ENCODE data around the gene SDK1.

Gene SDK1

GRCh38 chr7:3981281-3981680 is 680.2 kb downstream of the SDK1 start:
- no peak for TF ChIP-seq CTCF (IDR thresholded peaks at IDR 0.05; ENCODE audit: low read depth, low read length, missing control alignments)
- no peak for DNase-seq (ENCODE audit: extremely low read depth, low read depth)
- H3K4me3 ChIP-seq (replicated peaks; ENCODE audit: low read depth, low read length): no peak overlapping the region

- no peak for TF ChIP-seq CTCF (IDR thresholded peaks at IDR 0.05; ENCODE audit: low read depth, low read length, missing control alignments)
These were observed 683.4 kb downstream of the SDK1 start for GRCh38 chr7:3984456-3984855.

GRCh38 chr7:3986927-3987326 is 685.9 kb downstream of the SDK1 start:
- no peak for DNase-seq (ENCODE audit: extremely low read depth, low read depth)
- no peak overlapping the region for H3K4me3 ChIP-seq (replicated peaks; ENCODE audit: low read depth, low read length)
- no peak for TF ChIP-seq CTCF (IDR thresholded peaks at IDR 0.05; ENCODE audit: low read depth, low read length, missing control alignments)

More at GRCh38 chr7:3984456-3984855, 683.4 kb downstream of the SDK1 start:
- no peak for DNase-seq (ENCODE audit: extremely low read depth, low read depth)
- no peak overlapping the region for H3K4me3 ChIP-seq (replicated peaks; ENCODE audit: low read depth, low read length)

GRCh38 chr7:3987426-3987927 is 686.4 kb downstream of the SDK1 start:
- H3K4me3 ChIP-seq (replicated peaks; ENCODE audit: low read depth, low read length): no peak overlapping the region
- no peak for DNase-seq (ENCODE audit: extremely low read depth, low read depth)
- TF ChIP-seq CTCF (IDR thresholded peaks at IDR 0.05; ENCODE audit: low read depth, low read length, missing control alignments): no peak

- H3K4me3 ChIP-seq (replicated peaks; ENCODE audit: low read depth, low read length): no peak overlapping the region
- no peak for DNase-seq (ENCODE audit: extremely low read depth, low read depth)
- TF ChIP-seq CTCF (IDR thresholded peaks at IDR 0.05; ENCODE audit: low read depth, low read length, missing control alignments): no peak
These were observed 688.7 kb downstream of the SDK1 start for GRCh38 chr7:3989723-3990122.

- TF ChIP-seq CTCF (IDR thresholded peaks at IDR 0.05; ENCODE audit: low read depth, low read length, missing control alignments): no peak
- DNase-seq (ENCODE audit: extremely low read depth, low read depth): no peak
- H3K4me3 ChIP-seq (replicated peaks; ENCODE audit: low read depth, low read length): no peak overlapping the region
These were observed 690.7 kb downstream of the SDK1 start for GRCh38 chr7:3991731-3992231.

GRCh38 chr7:3992841-3993240 is 691.8 kb downstream of the SDK1 start:
- no peak for DNase-seq (ENCODE audit: extremely low read depth, low read depth)
- no peak overlapping the region for H3K4me3 ChIP-seq (replicated peaks; ENCODE audit: low read depth, low read length)
- TF ChIP-seq CTCF (IDR thresholded peaks at IDR 0.05; ENCODE audit: low read depth, low read length, missing control alignments): no peak
